ENCODE data around the gene EPHB1. TPM values are rescaled to one million over a fixed set of nuclear protein-coding genes. Genes with fewer than 3 reads are reported as not detected.

The EPHB1 gene
- total and polyA plus RNA-seq, 2 experiments from 2014 or later = 0.43 to 0.81 TPM

DNA sequence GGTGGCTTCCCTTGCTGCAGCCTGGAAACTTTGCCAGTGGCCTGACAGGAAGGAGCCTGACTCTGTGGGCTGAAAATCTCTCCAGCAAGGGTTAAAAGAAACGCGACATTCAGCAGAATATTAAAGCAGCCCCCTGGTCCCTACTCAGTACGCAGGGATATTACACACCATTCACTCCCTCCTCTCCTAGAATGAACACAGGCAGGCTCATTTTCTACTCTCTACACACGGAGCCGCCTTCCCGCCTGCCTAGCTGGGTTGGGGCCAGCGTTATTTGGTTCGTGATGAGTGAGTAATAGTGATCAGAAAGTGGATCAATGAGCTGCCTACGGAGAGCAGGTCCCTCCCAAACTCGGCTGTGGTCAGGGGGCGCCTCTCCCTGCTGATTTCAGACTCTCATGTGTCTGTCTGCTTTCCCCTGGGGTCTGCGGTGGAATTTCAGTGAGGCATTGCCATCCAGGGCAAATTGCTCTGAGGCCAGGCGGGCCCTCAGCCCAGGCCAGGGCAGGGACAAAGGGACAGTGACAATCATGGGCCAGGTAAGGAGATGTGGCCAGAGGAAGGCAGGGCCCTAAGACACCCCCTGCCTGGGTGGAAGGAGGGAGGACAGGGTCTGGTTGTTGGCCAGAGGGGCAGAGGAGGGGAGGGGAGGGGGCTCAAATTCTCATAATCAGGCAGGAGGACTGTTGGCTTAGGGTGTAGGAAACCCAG is 2.8 kb downstream of the EPHB1 start:
- Histone ChIP-seq H3K4me2 (ENCODE audit: unreplicated experiment) (no peak overlapping the region), H3K4me3 (no peak overlapping the region), H3K9me3 (ENCODE audit: low read depth) (no peaks in the 10 kb centered on the region), H3K27ac (no peak overlapping the region), H3F3A (ENCODE audit: insufficient read depth) (no peaks in the 10 kb centered on the region), H3K4me1 (ENCODE audit: insufficient read depth) (no peaks in the 10 kb centered on the region), H3K79me2 (ENCODE audit: insufficient read depth) (no peaks in the 10 kb centered on the region), H4K20me1 (ENCODE audit: insufficient read depth) (no peaks in the 10 kb centered on the region), H3K27me3 (replicated peaks; ENCODE audit: insufficient read depth) (peaks cover 10% of the 10 kb centered on the region; the same call in 1 of the 2 replicates), H3K9me2 (ENCODE audit: insufficient read depth) (no peaks in the 10 kb centered on the region), H3K36me3 (ENCODE audit: low read depth) (no peaks in the 10 kb centered on the region), H2AFZ (0 out of 2 replicates have a peak overlapping the region, but pooled peaks have one; percentile 76), H3K9ac (no peak overlapping the region)
- no peak for DNase-seq
- WGBS, 2 experiments (ENCODE audit: low coverage in 1 of 2, low lambda C conversion rate in 2 of 2, missing lambda C conversion rate in 2 of 2) = 67 to 73% methylated on average over 13 of the region's 13 CpGs
- in situ Hi-C loops (cut with MboI) = loop anchor here (10.0 kb wide), 2 partner anchors 717 to 1097 kb away; no protein-coding TSS in a partner anchor
- TF ChIP-seq EZH2 (IDR thresholded peaks at IDR 0.05; ENCODE audit: insufficient read depth, poor library complexity, severe bottlenecking) (no peak), EZH2phosphoT487 (IDR thresholded peaks at IDR 0.05; ENCODE audit: insufficient read depth, low read depth) (no peak)

DNA sequence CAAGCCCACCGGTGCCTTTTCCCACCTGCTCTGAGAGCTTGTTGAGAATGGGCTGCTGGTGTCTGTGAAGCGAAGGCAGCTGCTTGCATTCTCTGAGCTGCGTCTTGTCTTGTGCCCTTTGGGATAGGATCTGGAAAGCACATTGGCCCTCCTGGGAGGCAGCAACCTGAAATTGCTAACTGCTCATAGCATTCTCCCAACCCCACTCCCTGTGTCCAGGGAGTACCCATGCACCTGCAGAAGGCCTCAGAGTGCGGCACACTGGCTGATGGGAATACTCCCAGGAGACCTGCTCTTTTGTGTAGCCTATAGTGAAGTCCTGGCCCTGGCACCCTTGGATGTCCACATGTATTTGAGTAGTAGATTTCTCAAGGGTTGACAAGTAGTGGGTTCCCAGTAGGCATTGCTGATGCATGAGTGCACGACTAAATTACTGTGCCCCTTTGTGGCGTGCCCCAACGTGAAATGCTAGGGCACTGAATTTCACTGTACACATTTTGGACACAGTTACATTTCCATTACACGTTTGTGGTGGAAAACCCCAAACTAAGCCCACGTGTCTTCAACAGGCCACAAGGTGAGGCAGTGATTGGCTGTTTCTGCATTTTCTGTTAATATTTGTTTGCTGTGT is 3.7 kb downstream of the EPHB1 start:
- no peak overlapping the region for H2AFZ ChIP-seq
- no peaks in the 10 kb centered on the region for H3K4me1 ChIP-seq (ENCODE audit: insufficient read depth)
- no peaks in the 10 kb centered on the region for H3K9me2 ChIP-seq (ENCODE audit: insufficient read depth)
- no peak overlapping the region for H3K27ac ChIP-seq
- H3K36me3 ChIP-seq (ENCODE audit: low read depth) = no peaks in the 10 kb centered on the region
- H3K79me2 ChIP-seq (ENCODE audit: insufficient read depth) = no peaks in the 10 kb centered on the region
- H4K20me1 ChIP-seq (ENCODE audit: insufficient read depth) = no peaks in the 10 kb centered on the region
- in situ Hi-C loops (cut with MboI) = loop anchor here (10.0 kb wide), 2 partner anchors 716 to 1096 kb away; no protein-coding TSS in a partner anchor
- H3K4me2 ChIP-seq (ENCODE audit: unreplicated experiment) = no peak overlapping the region
- no peaks in the 10 kb centered on the region for H3F3A ChIP-seq (ENCODE audit: insufficient read depth)
- no peaks in the 10 kb centered on the region for H3K9me3 ChIP-seq (ENCODE audit: low read depth)
- TF ChIP-seq EZH2phosphoT487 (IDR thresholded peaks at IDR 0.05; ENCODE audit: insufficient read depth, low read depth) (no peak), EZH2 (IDR thresholded peaks at IDR 0.05; ENCODE audit: insufficient read depth, poor library complexity, severe bottlenecking) (no peak)
- 77 to 78% methylated on average over 9 of the region's 9 CpGs for WGBS, 2 experiments (ENCODE audit: low coverage in 1 of 2, low lambda C conversion rate in 2 of 2, missing lambda C conversion rate in 2 of 2)
- no peak overlapping the region for H3K4me3 ChIP-seq
- peaks cover 10% of the 10 kb centered on the region; the same call in 1 of the 2 replicates for H3K27me3 ChIP-seq (replicated peaks; ENCODE audit: insufficient read depth)
- DNase-seq = no peak
- H3K9ac ChIP-seq = no peak overlapping the region

DNA sequence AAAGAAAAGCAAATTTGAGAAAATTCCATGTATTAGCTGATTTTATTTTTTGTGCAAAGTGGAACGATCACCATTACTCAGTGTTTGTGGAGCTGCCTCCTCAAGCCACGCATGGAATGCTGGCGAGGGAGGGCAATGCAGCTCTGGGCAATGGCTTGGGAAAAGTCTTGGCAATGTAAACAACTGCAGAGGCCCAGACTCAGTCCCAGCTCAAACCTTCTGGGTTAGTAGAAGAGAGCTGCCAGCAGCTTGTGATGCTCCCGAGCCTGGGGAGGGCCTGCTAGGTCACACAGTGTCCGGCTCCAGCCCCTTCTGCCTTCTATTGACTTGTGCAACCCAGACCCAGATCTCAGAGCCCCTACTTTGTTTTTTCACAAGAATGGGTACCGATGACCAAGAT is 4.3 kb downstream of the EPHB1 start:
- Histone ChIP-seq H3F3A (ENCODE audit: insufficient read depth) (no peaks in the 10 kb centered on the region), H2AFZ (no peak overlapping the region), H3K4me1 (ENCODE audit: insufficient read depth) (no peaks in the 10 kb centered on the region), H3K9me3 (ENCODE audit: low read depth) (no peaks in the 10 kb centered on the region), H3K9ac (no peak overlapping the region), H3K27ac (no peak overlapping the region), H3K79me2 (ENCODE audit: insufficient read depth) (no peaks in the 10 kb centered on the region), H3K4me2 (ENCODE audit: unreplicated experiment) (no peak overlapping the region), H3K4me3 (no peak overlapping the region), H3K9me2 (ENCODE audit: insufficient read depth) (no peaks in the 10 kb centered on the region), H3K27me3 (replicated peaks; ENCODE audit: insufficient read depth) (peaks cover 10% of the 10 kb centered on the region; the same call in 1 of the 2 replicates), H3K36me3 (ENCODE audit: low read depth) (no peaks in the 10 kb centered on the region), H4K20me1 (ENCODE audit: insufficient read depth) (no peaks in the 10 kb centered on the region)
- in situ Hi-C loops (cut with MboI) = loop anchor here (10.0 kb wide), 2 partner anchors 715 to 1095 kb away; no protein-coding TSS in a partner anchor
- 27 to 42% methylated on average over 6 of the region's 6 CpGs for WGBS, 2 experiments (ENCODE audit: low coverage in 1 of 2, low lambda C conversion rate in 2 of 2, missing lambda C conversion rate in 2 of 2)
- no peak for TF ChIP-seq EZH2phosphoT487 (IDR thresholded peaks at IDR 0.05; ENCODE audit: insufficient read depth, low read depth)
- TF ChIP-seq EZH2 (IDR thresholded peaks at IDR 0.05; ENCODE audit: insufficient read depth, poor library complexity, severe bottlenecking) = no peak
- DNase-seq = peak; percentile 53

DNA sequence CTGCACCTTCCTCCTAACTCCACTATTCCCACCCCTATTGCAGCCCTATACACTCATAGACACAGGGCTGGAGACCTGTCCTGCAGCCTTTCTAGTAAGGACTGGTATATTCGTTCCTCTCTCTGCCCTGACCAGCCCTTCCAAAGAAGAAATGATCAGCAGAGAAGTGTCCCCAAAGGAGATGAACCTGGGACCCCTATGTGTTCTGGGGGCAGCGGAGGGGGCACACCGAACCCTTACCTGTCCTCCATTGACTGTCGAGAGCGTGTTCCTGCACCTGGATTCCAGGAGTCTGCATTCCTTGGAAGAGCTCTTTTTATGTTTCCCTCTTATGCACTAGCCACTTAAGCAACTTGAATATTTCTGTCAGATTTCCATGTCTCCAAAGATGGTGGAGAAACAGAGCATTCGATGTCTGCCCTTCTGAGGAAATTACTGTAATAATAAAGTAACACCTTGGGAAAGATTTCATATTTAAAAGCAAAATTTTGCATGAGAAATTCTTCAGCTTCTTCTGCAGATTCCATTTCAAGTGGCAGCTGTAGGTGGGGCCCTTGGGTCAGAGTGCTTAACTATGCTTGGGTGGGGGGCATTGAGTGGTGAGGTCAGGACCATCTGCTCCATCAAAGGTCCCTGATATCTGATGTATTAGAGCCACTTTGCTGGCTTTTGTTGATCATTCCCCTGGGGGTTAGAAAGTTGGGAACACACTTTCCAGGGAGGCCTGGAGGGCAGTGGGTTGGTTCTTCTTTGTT is 6.3 kb downstream of the EPHB1 start:
- Histone ChIP-seq H3K9me2 (ENCODE audit: insufficient read depth) (no peaks in the 10 kb centered on the region), H3K9me3 (ENCODE audit: low read depth) (no peaks in the 10 kb centered on the region), H3K27me3 (replicated peaks; ENCODE audit: insufficient read depth) (peaks cover 10% of the 10 kb centered on the region; the same call in 1 of the 2 replicates), H3F3A (ENCODE audit: insufficient read depth) (no peaks in the 10 kb centered on the region), H2AFZ (no peak overlapping the region), H3K36me3 (ENCODE audit: low read depth) (no peaks in the 10 kb centered on the region), H3K79me2 (ENCODE audit: insufficient read depth) (no peaks in the 10 kb centered on the region), H3K4me3 (no peak overlapping the region), H3K4me2 (ENCODE audit: unreplicated experiment) (no peak overlapping the region), H3K4me1 (ENCODE audit: insufficient read depth) (no peaks in the 10 kb centered on the region), H3K27ac (no peak overlapping the region), H3K9ac (no peak overlapping the region), H4K20me1 (ENCODE audit: insufficient read depth) (no peaks in the 10 kb centered on the region)
- WGBS, 2 experiments (ENCODE audit: low coverage in 1 of 2, low lambda C conversion rate in 2 of 2, missing lambda C conversion rate in 2 of 2) = 82 to 84% methylated on average over 6 of the region's 6 CpGs
- no peak for TF ChIP-seq EZH2 (IDR thresholded peaks at IDR 0.05; ENCODE audit: insufficient read depth, poor library complexity, severe bottlenecking)
- in situ Hi-C loops (cut with MboI) = no loop called here
- DNase-seq = no peak
